GM12801 (cell line): ENCODE data around the gene OLFML2A.

Experiments used
- CTCF ChIP-seq: IDR thresholded peaks from one replicate; pipeline ENCODE4 v1.5.1; 2011; ENCODE audit warnings: control low read depth; ENCODE audit not compliant: insufficient read length; ENCODE audit errors: extremely low read depth

OLFML2A gene

GRCh38 chr9:124742940-124743339 is 34.0 kb upstream of the OLFML2A start:
- no peak for TF ChIP-seq CTCF

- TF ChIP-seq CTCF, result no peak
Observed at GRCh38 chr9:124743686-124744348, 33.1 kb upstream of the OLFML2A start.

GRCh38 chr9:124747065-124747464 is 29.9 kb upstream of the OLFML2A start:
- no peak for TF ChIP-seq CTCF

GRCh38 chr9:124749284-124749683 is 27.6 kb upstream of the OLFML2A start:
- TF ChIP-seq CTCF, result no peak

- no peak for TF ChIP-seq CTCF
Observed at GRCh38 chr9:124749781-124750180, 27.2 kb upstream of the OLFML2A start.

- TF ChIP-seq CTCF, result no peak
Observed at GRCh38 chr9:124752967-124753366, 24.0 kb upstream of the OLFML2A start.

- TF ChIP-seq CTCF, result no peak
Observed at GRCh38 chr9:124754289-124754688, 22.6 kb upstream of the OLFML2A start.
